Breast epithelium (tissue), 4 donors: Measurements from ENCODE around the gene IMMP2L. TPM values are rescaled to one million over a fixed set of nuclear protein-coding genes. Genes with fewer than 3 reads are reported as not detected.

Experiments
- DNase-seq, 2 donors: peaks; one replicate each; pipeline ENCODE4 v3.0.0-alpha.2; 2019; ENCODE audit warnings: low spot score in 2 of 2
- H3K27ac ChIP-seq, 2 donors: fragments of 200-600 bp; sonication (generic) in 1 of 2; one replicate each; pipeline ENCODE4 v1.5.1; 2016 to 2019; ENCODE audit warnings: mild to moderate bottlenecking in 1 of 2
- H3K27me3 ChIP-seq, 2 donors: fragments of 200-600 bp; sonication (generic) in 1 of 2; one replicate each; pipeline versions ENCODE4 v1.5.1 to v1.6.0; 2017 to 2019; ENCODE audit warnings: control low read depth in 1 of 2, mild to moderate bottlenecking in 1 of 2
- H3K36me3 ChIP-seq: fragments of 200-600 bp; one replicate; pipeline ENCODE4 v1.5.1; 2019
- H3K4me1 ChIP-seq, 2 donors: fragments of 200-600 bp; sonication (generic); one replicate each; pipeline ENCODE4 v1.5.1; 2016 to 2019; ENCODE audit warnings: control low read depth in 1 of 2
- H3K4me3 ChIP-seq, 3 donors: fragments of 200-600 bp; sonication (generic); 1 replicate in 2 of 3; 2 replicates in 1 of 3; pipeline ENCODE4 v1.5.1; 2016 to 2019; ENCODE audit warnings: mild to moderate bottlenecking in 3 of 3, moderate library complexity in 2 of 3
- H3K9me3 ChIP-seq, 2 donors: fragments of 200-600 bp; sonication (generic) in 1 of 2; one replicate each; pipeline ENCODE4 v1.5.1; 2016 to 2019; ENCODE audit warnings: control low read depth in 1 of 2
- POLR2A ChIP-seq: fragments of 450-650 bp; IDR thresholded peaks from one replicate; pipeline ENCODE4 v1.6.1; 2016; ENCODE audit warnings: antibody characterized with exemption, mild to moderate bottlenecking, moderate library complexity
- POLR2AphosphoS5 ChIP-seq, 3 donors: sonication (generic); formaldehyde crosslinking; IDR thresholded peaks; one replicate each; pipeline ENCODE4 v1.6.1; 2017; ENCODE audit warnings: antibody characterized with exemption in 3 of 3
- intact Hi-C: fragments of 100-400 bp; cut with DNase I; formaldehyde crosslinking; loops from one replicate; pipeline ENCODE4 v1.15.1; 2023; ENCODE audit warnings: low total_unique reads
- total RNA-seq, 3 donors: library from RNA; depleted of rRNA; stranded (reverse); fragments of >200 nt; gene quantifications; one replicate each; pipeline ENCODE4 v1.1.0, GENCODE V29; 2016
- TF ChIP-seq, protein P1 (sequence below), 3 donors: fragments of 450-650 bp; IDR thresholded peaks; one replicate each; pipeline ENCODE4 v1.5.1; 2016 to 2017; ENCODE audit warnings: antibody characterized with exemption in 3 of 3, mild to moderate bottlenecking in 3 of 3, moderate library complexity in 3 of 3

The IMMP2L gene
- total RNA-seq, 3 donors from 2014 or later, result 19.8 to 39.7 (median 30.8) TPM

DNA sequence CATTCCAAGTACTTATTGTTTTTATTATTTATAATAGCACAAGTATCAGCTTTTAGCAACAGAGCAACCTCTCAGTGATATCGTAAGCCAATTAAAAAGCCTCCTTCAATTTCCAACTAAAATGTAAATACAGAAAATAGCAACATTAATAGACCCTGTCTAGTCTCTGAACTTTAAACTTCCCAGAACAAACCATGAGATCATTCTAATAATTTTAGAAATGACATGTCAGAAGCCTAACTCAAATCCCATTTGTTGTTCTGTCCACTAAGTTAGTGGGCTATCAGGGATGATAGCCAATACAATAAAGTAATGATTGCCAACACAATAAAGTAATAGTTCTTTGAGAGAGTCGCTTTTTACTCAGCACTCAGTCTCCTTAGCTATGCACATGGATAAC, 493.7 kb downstream of the IMMP2L start:
- Histone ChIP-seq H3K4me1 (no peaks in the 10 kb centered on the region), H3K4me3 (no peak overlapping the region), H3K27ac (no peak overlapping the region), H3K27me3 (no peaks in the 10 kb centered on the region), H3K9me3 (no peaks in the 10 kb centered on the region), H3K36me3 (no peaks in the 10 kb centered on the region)
- no peak for DNase-seq
- no peak for TF ChIP-seq POLR2AphosphoS5 (IDR thresholded peaks at IDR 0.05)
- no peak for TF ChIP-seq POLR2A
- TF ChIP-seq, protein P1, sequence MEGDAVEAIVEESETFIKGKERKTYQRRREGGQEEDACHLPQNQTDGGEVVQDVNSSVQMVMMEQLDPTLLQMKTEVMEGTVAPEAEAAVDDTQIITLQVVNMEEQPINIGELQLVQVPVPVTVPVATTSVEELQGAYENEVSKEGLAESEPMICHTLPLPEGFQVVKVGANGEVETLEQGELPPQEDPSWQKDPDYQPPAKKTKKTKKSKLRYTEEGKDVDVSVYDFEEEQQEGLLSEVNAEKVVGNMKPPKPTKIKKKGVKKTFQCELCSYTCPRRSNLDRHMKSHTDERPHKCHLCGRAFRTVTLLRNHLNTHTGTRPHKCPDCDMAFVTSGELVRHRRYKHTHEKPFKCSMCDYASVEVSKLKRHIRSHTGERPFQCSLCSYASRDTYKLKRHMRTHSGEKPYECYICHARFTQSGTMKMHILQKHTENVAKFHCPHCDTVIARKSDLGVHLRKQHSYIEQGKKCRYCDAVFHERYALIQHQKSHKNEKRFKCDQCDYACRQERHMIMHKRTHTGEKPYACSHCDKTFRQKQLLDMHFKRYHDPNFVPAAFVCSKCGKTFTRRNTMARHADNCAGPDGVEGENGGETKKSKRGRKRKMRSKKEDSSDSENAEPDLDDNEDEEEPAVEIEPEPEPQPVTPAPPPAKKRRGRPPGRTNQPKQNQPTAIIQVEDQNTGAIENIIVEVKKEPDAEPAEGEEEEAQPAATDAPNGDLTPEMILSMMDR (IDR thresholded peaks at IDR 0.05), result no peak
- intact Hi-C loops, result no loop called here

GRCh38 chr7:111067682-111068081, 494.6 kb downstream of the IMMP2L start:
- intact Hi-C loops, result no loop called here
- TF ChIP-seq POLR2AphosphoS5 (IDR thresholded peaks at IDR 0.05) (no peak), POLR2A (no peak)
- TF ChIP-seq, protein P1 (IDR thresholded peaks at IDR 0.05), result no peak
- Histone ChIP-seq H3K4me1 (no peaks in the 10 kb centered on the region), H3K36me3 (no peaks in the 10 kb centered on the region), H3K27me3 (no peaks in the 10 kb centered on the region), H3K27ac (no peak overlapping the region), H3K9me3 (peaks cover 5 to 7% of the 10 kb centered on the region in 2 donors), H3K4me3 (no peak overlapping the region)
- DNase-seq, result no peak

- DNase-seq, result no peak
- H3K36me3 ChIP-seq, result no peaks in the 10 kb centered on the region
- no peaks in the 10 kb centered on the region for H3K4me1 ChIP-seq
- no peak overlapping the region for H3K27ac ChIP-seq
- H3K4me3 ChIP-seq, result no peak overlapping the region
- peaks cover 5 to 7% of the 10 kb centered on the region in 2 donors for H3K9me3 ChIP-seq
- intact Hi-C loops, result no loop called here
- no peaks in the 10 kb centered on the region for H3K27me3 ChIP-seq
- TF ChIP-seq, protein P1 (IDR thresholded peaks at IDR 0.05), result no peak
- TF ChIP-seq POLR2AphosphoS5 (IDR thresholded peaks at IDR 0.05), result no peak
- TF ChIP-seq POLR2A, result no peak
Measured at GRCh38 chr7:111067251-111067650, 495.0 kb downstream of the IMMP2L start.

DNA sequence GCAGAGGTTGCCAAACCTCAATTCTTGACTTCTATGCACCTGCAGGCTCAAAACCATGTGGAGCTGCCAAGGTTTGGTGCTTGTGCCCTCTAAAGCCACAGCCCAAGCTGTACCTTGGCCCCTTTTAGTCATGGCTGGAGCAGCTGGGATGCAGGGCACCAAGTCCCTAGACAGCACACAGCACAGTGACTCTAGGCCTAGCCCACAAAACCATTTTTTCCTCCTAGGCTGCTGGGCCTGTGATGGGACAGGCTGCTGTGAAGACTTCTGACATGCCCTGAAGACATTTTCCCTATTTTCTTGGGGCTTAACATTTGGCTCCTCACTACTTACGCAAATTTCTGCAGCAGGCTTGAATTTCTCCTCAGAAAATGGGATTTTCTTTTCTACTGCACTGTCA, 499.1 kb downstream of the IMMP2L start:
- H3K27ac ChIP-seq, result no peak overlapping the region
- no peaks in the 10 kb centered on the region for H3K4me1 ChIP-seq
- H3K36me3 ChIP-seq, result no peaks in the 10 kb centered on the region
- peaks cover 5 to 7% of the 10 kb centered on the region in 2 donors for H3K9me3 ChIP-seq
- TF ChIP-seq POLR2A, result no peak
- TF ChIP-seq, protein P1 (IDR thresholded peaks at IDR 0.05), result no peak
- no peak for TF ChIP-seq POLR2AphosphoS5 (IDR thresholded peaks at IDR 0.05)
- H3K27me3 ChIP-seq, result no peaks in the 10 kb centered on the region
- no peak for DNase-seq
- intact Hi-C loops, result no loop called here
- H3K4me3 ChIP-seq, result no peak overlapping the region

DNA sequence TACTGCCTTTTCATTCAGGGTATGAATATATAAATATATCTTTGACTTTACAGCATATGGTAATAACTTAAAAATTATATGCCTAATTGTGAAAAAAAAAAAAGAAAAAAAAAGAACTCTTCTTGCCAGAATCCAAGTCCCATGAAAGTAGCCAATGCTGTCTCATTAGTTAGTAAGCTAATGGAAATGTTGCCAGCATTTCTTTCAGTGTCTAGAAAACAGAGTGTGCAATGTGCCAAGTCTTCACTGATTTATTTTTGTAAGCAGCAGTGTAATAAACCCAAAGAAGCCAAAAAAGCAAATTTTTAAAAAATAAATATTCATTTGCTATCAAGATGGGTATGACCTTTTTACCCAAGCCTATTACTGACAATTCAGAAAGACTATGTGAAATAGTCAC, 502.5 kb downstream of the IMMP2L start:
- peaks cover 5 to 7% of the 10 kb centered on the region in 2 donors for H3K9me3 ChIP-seq
- H3K4me3 ChIP-seq, result no peak overlapping the region
- H3K27ac ChIP-seq, result no peak overlapping the region
- H3K36me3 ChIP-seq, result no peaks in the 10 kb centered on the region
- TF ChIP-seq POLR2AphosphoS5 (IDR thresholded peaks at IDR 0.05) (no peak), POLR2A (no peak)
- TF ChIP-seq, protein P1 (IDR thresholded peaks at IDR 0.05), result no peak
- no peak for DNase-seq
- no peaks in the 10 kb centered on the region for H3K4me1 ChIP-seq
- intact Hi-C loops, result no loop called here
- H3K27me3 ChIP-seq, result no peaks in the 10 kb centered on the region
